Epithelial cell of proximal tubule (primary cell): ENCODE measurements around the gene MAST3. TPM values are rescaled to one million over a fixed set of nuclear protein-coding genes. Genes with fewer than 3 reads are reported as not detected.

Experiments
- DNase-seq: peaks from one replicate; pipeline ENCODE4 v3.0.0-alpha.2; 2011; ENCODE audit warnings: low read depth
- H3K4me3 ChIP-seq: 2 replicates; pipeline ENCODE4 v1.5.1; 2011; ENCODE audit warnings: low read depth, mild to moderate bottlenecking, low read length
- total RNA-seq: library from RNA; depleted of rRNA; stranded (reverse); fragments of >200 nt; gene quantifications from 2 replicates; pipeline ENCODE4 v1.2.3, GENCODE V29; 2015
- TF ChIP-seq, protein P1 (sequence below): conservative IDR thresholded peaks from 2 replicates; pipeline ENCODE4 v1.5.1; 2012; ENCODE audit warnings: low read depth, mild to moderate bottlenecking, low read length

MAST3 gene
- total RNA-seq, 1 donor from 2014 or later: 3.5 TPM

- H3K4me3 ChIP-seq: no peak overlapping the region
- TF ChIP-seq, protein P1, sequence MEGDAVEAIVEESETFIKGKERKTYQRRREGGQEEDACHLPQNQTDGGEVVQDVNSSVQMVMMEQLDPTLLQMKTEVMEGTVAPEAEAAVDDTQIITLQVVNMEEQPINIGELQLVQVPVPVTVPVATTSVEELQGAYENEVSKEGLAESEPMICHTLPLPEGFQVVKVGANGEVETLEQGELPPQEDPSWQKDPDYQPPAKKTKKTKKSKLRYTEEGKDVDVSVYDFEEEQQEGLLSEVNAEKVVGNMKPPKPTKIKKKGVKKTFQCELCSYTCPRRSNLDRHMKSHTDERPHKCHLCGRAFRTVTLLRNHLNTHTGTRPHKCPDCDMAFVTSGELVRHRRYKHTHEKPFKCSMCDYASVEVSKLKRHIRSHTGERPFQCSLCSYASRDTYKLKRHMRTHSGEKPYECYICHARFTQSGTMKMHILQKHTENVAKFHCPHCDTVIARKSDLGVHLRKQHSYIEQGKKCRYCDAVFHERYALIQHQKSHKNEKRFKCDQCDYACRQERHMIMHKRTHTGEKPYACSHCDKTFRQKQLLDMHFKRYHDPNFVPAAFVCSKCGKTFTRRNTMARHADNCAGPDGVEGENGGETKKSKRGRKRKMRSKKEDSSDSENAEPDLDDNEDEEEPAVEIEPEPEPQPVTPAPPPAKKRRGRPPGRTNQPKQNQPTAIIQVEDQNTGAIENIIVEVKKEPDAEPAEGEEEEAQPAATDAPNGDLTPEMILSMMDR: no peak
- no peak for DNase-seq
These were observed 100.4 kb downstream of the MAST3 start for GRCh38 chr19:18197941-18198340.

GRCh38 chr19:18198374-18198773, 100.8 kb downstream of the MAST3 start:
- H3K4me3 ChIP-seq: no peak overlapping the region
- TF ChIP-seq, protein P1: no peak
- DNase-seq: no peak

Other genes with a start within 250 kb of the MAST3 start
- gene JAK3, start 249.8 kb upstream of the MAST3 start, total RNA-seq: 5.3 and 8.0 TPM in 2 replicates
- 1,780 and 2,411 TPM in 2 replicates for gene RPL18A, start 237.9 kb upstream of the MAST3 start, total RNA-seq
- gene SLC5A5, start 225.8 kb upstream of the MAST3 start, total RNA-seq: not detected in 2 replicates
- 68.4 and 115 TPM in 2 replicates for gene CCDC124, start 164.8 kb upstream of the MAST3 start, total RNA-seq
- gene KCNN1, start 130.7 kb upstream of the MAST3 start, total RNA-seq: not detected in 2 replicates
- gene ARRDC2, start 89.6 kb upstream of the MAST3 start, total RNA-seq: 9.9 and 13.4 TPM in 2 replicates
- gene IL12RB1, start 10.8 kb upstream of the MAST3 start, total RNA-seq: not detected in 2 replicates
- 15.3 and 19.9 TPM in 2 replicates for gene PIK3R2, start 55.4 kb downstream of the MAST3 start, total RNA-seq
- 10.1 and 11.3 TPM in 2 replicates for gene IFI30, start 76.0 kb downstream of the MAST3 start, total RNA-seq
- gene MPV17L2, start 95.4 kb downstream of the MAST3 start, total RNA-seq: 50.1 and 70.9 TPM in 2 replicates
- gene RAB3A, start 106.3 kb downstream of the MAST3 start, total RNA-seq: 0.17 and 0.43 TPM in 2 replicates
- 0.63 TPM in 1 of 2 replicates, not detected in the other for gene PDE4C, start 128.7 kb downstream of the MAST3 start, total RNA-seq
- 0.07 and 1.3 TPM in 2 replicates for gene IQCN, start 176.7 kb downstream of the MAST3 start, total RNA-seq
- gene JUND, start 183.8 kb downstream of the MAST3 start, total RNA-seq: 266 and 341 TPM in 2 replicates
- gene LSM4, start 225.3 kb downstream of the MAST3 start, total RNA-seq: 490 and 620 TPM in 2 replicates
- gene PGPEP1, start 242.8 kb downstream of the MAST3 start, total RNA-seq: 5.4 and 7.5 TPM in 2 replicates